ENCODE results near the gene HNRNPM. TPM values are rescaled to one million over a fixed set of nuclear protein-coding genes. Genes with fewer than 3 reads are reported as not detected.

HNRNPM gene
- total and polyA plus RNA-seq, 7 donors, result 53.2 to 146 (median 91.8) TPM

DNA sequence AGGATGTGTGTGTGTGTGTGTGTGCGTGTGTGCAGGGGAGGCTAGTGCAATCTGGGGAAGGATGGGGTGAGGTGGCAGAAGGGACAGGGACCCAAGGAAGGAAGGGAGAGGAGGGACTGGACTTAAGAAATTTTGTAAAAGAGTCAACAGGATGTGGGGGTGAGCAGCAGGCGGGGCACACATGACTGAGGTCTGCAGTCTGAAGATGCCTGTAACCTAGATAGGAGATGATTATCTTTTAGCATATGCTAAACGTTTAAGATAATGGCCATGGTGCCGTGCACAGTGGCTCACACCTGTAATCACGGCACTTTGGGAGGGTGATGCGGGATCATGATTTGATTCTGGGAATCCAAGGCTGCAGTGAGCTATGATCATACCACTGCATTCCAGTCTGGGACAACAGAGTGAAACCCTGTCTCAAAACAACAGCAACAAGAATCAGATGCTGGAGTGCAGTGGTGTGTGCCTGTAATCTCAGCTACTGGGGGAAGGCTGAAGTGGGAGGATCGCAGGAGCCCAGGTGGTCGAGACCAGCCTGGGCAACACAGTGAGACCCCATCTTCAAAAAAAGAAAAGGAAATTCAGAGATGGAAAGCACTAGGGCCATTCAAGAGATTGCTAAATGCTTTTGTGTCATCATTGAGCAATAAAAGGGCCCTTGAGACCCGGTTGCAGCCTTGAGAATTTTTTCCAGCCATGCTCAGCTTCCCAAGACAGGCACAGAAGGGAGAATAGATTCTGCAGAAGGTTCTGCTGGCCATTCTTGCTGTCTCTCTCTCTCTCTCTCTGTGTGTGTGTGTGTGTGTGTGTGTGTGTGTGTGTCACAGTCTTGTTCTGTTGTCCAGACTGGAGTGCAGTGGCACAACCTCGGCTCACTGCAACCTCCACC is 73.0 kb downstream of the HNRNPM start:
- Histone ChIP-seq H3K9me3 (no peaks in the 10 kb centered on the region), H3K4me1 (peaks cover 6% of the 10 kb centered on the region), H3K4me3 (no peak overlapping the region), H3K36me3 (ENCODE audit: insufficient read depth in 1 of 2, low read depth in 1 of 2) (no peaks in the 10 kb centered on the region), H3K27me3 (ENCODE audit: insufficient read depth in 3 of 3, low read length in 2 of 3) (no peaks in the 10 kb centered on the region), H3K27ac (peak overlapping the region; percentile 46)
- ATAC-seq (no peak), DNase-seq (no peak)
- intact Hi-C loops (cut with DNase I), result no loop called here
- WGBS, 3 donors, result 47 to 57% (median 56%) methylated on average over 10 of the region's 10 CpGs
- TF ChIP-seq, protein P1, sequence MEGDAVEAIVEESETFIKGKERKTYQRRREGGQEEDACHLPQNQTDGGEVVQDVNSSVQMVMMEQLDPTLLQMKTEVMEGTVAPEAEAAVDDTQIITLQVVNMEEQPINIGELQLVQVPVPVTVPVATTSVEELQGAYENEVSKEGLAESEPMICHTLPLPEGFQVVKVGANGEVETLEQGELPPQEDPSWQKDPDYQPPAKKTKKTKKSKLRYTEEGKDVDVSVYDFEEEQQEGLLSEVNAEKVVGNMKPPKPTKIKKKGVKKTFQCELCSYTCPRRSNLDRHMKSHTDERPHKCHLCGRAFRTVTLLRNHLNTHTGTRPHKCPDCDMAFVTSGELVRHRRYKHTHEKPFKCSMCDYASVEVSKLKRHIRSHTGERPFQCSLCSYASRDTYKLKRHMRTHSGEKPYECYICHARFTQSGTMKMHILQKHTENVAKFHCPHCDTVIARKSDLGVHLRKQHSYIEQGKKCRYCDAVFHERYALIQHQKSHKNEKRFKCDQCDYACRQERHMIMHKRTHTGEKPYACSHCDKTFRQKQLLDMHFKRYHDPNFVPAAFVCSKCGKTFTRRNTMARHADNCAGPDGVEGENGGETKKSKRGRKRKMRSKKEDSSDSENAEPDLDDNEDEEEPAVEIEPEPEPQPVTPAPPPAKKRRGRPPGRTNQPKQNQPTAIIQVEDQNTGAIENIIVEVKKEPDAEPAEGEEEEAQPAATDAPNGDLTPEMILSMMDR (IDR thresholded peaks at IDR 0.05), result no peak

GRCh38 chr19:8518536-8518935 is 73.8 kb downstream of the HNRNPM start:
- H3K36me3 ChIP-seq (ENCODE audit: insufficient read depth in 1 of 2, low read depth in 1 of 2), result no peaks in the 10 kb centered on the region
- H3K27me3 ChIP-seq (ENCODE audit: insufficient read depth in 3 of 3, low read length in 2 of 3), result no peaks in the 10 kb centered on the region
- 76 to 82% (median 76%) methylated on average over 11 of the region's 11 CpGs for WGBS, 3 donors
- no peaks in the 10 kb centered on the region for H3K4me1 ChIP-seq
- TF ChIP-seq, protein P1 (IDR thresholded peaks at IDR 0.05), result no peak
- H3K27ac ChIP-seq, result no peak overlapping the region
- no peak for ATAC-seq
- H3K4me3 ChIP-seq, result no peak overlapping the region
- no peaks in the 10 kb centered on the region for H3K9me3 ChIP-seq
- intact Hi-C loops (cut with DNase I), result no loop called here
- no peak for DNase-seq

- Histone ChIP-seq H3K27me3 (ENCODE audit: insufficient read depth in 3 of 3, low read length in 2 of 3) (no peaks in the 10 kb centered on the region), H3K4me3 (no peak overlapping the region), H3K36me3 (ENCODE audit: insufficient read depth in 1 of 2, low read depth in 1 of 2) (no peaks in the 10 kb centered on the region), H3K9me3 (no peaks in the 10 kb centered on the region), H3K27ac (no peak overlapping the region), H3K4me1 (no peaks in the 10 kb centered on the region)
- no peak for DNase-seq
- TF ChIP-seq, protein P1 (IDR thresholded peaks at IDR 0.05), result no peak
- 93 to 98% (median 94%) methylated on average over 6 of the region's 6 CpGs for WGBS, 3 donors
- no peak for ATAC-seq
- intact Hi-C loops (cut with DNase I), result no loop called here
Measured at GRCh38 chr19:8519388-8519787, 74.6 kb downstream of the HNRNPM start.

DNA sequence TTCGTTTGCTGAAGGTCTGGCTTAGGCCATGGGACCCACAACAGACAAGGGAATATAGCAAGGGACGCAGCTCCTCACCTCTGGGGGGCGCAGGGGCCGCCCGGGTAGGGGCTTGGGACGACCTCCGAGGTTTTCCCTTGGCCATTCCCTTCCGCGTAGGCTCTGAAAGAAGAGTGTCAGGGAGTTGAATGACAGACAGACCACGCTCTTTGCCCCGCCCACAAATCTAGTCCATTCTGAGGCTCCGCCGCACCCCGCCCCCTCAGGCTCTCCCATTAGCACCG is 80.6 kb downstream of the HNRNPM start:
- Histone ChIP-seq H3K27me3 (ENCODE audit: insufficient read depth in 3 of 3, low read length in 2 of 3) (peaks cover 0 to 4% (median 0%) of the 10 kb centered on the region in 3 donors), H3K4me3 (peak overlapping the region; percentile 75), H3K27ac (peak overlapping the region; percentile 83), H3K36me3 (ENCODE audit: insufficient read depth in 1 of 2, low read depth in 1 of 2) (no peaks in the 10 kb centered on the region), H3K4me1 (no peaks in the 10 kb centered on the region), H3K9me3 (peaks cover 5% of the 10 kb centered on the region)
- intact Hi-C loops (cut with DNase I), result no loop called here
- DNase-seq (no peak), ATAC-seq (no peak)
- TF ChIP-seq, protein P1 (IDR thresholded peaks at IDR 0.05), result peak; percentile 12
- 0 to 7% (median 4%) methylated on average over 15 of the region's 15 CpGs for WGBS, 3 donors

All from psoas muscle (tissue), 8 donors.